LNCAP (cell line): ENCODE data around the gene DDX55.

ENCODE experiments used
- TF ChIP-seq, protein P1 (sequence below): fragments of 450-650 bp; IDR thresholded peaks from 2 replicates; pipeline ENCODE4 v1.5.1; 2017; ENCODE audit warnings: mild to moderate bottlenecking

Gene DDX55

DNA sequence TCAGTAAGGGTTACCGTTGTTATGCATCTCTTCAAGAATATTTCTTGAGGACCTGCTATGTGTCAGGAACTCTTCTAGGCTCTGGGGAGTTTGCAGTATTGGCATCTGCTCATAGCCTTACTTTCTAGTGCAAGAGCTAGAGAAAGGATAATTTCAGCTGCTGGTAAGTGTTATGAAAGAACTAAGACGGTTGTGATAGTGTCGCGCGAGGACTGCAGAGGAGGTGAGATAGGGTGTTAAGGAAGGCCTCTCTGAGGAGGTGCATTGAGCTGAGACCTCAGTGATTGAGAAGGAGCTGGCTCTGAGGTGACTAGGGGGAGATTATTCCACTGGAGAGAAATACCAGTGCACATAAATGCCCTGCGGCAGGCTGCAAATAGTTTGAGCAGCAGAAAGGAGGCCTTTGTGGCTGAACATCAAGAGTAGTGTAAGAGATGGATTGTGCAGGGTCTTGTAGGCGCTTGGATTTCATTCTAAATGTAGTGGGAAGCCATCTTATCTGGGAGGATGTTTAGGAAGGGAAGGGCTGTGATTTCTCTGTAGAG is 824 bp downstream of the DDX55 start:
- TF ChIP-seq, protein P1, sequence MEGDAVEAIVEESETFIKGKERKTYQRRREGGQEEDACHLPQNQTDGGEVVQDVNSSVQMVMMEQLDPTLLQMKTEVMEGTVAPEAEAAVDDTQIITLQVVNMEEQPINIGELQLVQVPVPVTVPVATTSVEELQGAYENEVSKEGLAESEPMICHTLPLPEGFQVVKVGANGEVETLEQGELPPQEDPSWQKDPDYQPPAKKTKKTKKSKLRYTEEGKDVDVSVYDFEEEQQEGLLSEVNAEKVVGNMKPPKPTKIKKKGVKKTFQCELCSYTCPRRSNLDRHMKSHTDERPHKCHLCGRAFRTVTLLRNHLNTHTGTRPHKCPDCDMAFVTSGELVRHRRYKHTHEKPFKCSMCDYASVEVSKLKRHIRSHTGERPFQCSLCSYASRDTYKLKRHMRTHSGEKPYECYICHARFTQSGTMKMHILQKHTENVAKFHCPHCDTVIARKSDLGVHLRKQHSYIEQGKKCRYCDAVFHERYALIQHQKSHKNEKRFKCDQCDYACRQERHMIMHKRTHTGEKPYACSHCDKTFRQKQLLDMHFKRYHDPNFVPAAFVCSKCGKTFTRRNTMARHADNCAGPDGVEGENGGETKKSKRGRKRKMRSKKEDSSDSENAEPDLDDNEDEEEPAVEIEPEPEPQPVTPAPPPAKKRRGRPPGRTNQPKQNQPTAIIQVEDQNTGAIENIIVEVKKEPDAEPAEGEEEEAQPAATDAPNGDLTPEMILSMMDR: no peak

DNA sequence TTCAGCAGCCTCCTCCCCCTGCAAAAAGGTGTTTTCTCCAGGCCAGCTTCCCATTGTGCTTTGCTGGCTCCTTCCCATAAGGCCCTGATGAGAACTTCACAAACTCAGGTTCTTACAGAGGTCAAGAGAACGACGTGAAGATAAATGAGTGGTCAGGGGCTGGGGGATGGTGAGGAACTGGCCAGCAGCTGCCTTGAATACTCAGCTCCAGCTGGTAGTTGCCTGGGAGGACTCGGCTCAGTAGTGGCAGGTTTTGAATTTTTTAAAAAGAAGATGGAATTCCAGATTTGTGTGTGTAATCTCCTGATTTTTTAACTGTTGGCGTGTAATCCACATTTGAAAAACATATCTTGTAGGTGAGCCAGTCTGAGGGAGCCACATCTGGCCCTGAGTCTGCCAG is 5.9 kb downstream of the DDX55 start:
- TF ChIP-seq, protein P1: no peak

DNA sequence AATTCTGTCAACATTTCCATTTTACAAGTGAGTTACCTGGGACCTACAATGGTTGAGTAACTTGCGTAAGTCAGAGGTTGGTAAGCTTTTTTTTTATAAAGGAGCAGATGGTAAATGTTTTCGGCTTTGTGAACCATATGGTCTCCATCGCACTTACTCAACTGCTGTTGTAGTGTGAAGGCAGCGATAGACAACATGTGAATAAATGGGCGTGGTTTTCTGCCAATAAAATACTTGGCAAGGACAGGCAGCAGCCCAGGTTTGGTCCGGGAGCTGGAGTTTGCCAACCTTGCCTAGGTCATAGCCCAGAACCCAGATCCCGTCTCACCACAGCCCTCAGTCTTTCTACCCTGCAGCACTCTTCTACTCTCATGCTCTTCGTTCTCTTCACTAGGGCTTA is 6.3 kb downstream of the DDX55 start:
- TF ChIP-seq, protein P1: no peak

DNA sequence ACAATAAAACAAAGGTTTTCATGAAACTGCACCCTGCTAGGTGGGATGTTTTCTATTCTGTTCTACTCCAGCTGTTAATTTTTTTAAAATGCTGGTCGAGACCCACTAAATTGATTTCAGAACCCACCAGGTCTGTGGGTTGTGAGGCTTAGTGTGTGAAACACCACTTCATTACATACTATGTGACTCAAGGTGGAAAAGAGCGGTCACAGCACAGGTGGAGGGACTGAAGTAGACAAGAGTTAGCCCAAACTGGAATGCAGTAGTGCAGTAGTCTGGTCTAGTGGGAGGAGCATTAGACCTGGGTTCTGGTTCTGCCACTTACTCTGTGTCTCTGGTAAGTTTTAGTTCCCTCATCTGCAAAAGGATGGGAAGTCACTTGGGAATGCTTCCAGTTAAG is 12.2 kb downstream of the DDX55 start:
- TF ChIP-seq, protein P1: no peak

DNA sequence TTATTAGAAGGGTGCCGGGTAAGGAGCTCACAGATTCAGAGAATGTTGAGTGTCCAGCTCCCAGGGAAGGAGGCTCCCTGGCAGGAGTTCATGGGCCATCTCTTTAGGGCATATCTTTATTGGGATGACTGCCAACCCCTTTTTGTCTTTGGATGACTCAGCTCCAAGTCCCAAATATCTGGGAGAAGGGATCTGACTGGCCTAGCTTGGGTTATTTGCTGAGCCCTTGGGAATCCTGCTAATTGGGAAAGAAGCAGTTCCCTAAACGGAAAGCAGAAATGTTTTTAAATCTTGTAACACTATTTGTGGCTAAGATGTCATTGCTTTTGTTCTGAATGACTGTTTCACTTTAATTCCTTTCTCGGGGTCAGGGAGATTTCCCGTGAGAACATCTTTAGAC is 12.6 kb downstream of the DDX55 start:
- TF ChIP-seq, protein P1: no peak

DNA sequence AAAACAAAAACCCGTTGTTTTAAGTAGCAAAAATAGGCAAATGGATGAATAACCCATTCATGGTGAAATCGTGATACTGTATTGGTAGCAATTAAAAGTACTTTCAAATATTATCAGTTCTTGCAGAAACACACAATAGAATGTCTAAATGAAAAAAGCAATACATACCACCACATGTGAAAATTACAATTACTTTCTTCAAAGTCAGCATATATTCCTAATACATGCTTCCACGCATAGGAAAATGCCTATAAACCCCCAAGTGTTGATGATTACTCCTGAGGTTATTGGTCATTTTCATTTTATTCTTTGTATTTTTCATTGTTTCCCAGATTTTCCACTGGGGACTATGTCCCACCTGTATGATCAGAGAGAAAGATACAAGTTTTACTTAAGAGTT is 15.2 kb downstream of the DDX55 start:
- TF ChIP-seq, protein P1: no peak

DNA sequence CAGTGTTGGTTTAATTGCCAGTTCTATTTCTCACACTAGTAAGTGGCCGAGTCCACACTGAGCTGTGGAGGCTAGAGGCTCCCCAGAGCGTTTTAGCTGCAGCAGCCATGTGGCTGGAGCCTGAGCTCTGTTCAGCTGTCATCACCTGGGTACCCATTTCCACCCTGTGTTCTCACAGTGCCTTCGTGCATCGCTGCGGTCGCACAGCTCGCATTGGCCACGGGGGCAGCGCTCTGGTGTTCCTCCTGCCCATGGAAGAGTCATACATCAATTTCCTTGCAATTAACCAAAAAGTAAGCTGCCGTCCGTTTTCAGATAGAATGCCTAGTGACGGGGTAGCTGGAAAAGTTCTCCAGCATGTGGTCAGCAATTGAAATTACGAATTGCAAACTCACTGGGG is 15.7 kb downstream of the DDX55 start:
- TF ChIP-seq, protein P1: no peak

DNA sequence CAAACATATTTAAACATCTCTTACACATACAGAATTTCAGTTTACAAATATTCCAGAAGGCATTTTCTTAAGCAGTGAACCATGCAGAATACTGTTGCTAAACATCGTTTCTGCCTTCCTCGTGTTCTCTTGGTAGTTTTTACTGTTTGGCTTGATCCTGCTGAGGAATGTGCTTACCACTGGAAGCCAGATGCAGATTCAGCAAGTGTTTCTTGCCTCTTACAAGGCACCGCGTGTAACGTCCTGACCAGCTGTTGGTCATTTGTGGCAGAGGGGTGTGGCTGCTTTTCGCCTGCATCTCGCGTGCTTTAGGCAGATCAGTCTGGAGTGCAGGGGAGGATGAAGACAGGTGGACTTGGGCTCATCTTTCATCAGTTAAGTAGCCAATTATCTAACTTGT is 19.2 kb downstream of the DDX55 start:
- TF ChIP-seq, protein P1: no peak
